OCI-LY7 (cell line): Measurements from ENCODE around the gene ZEB1. TPM values are rescaled to one million over a fixed set of nuclear protein-coding genes. Genes with fewer than 3 reads are reported as not detected.

Experiments
- BruUV-seq: library from RNA; stranded (reverse); fragments of 400-500 nt; replicated peaks from 2 replicates; lab custom pipeline; 2021; lab: Mats Ljungman, UMichigan
- CTCF ChIA-PET: fragments of 300-600 bp; sonication (Branson Sonifier 250); formaldehyde crosslinking; loops from one replicate; lab custom pipeline; 2022; ENCODE audit warnings: antibody characterized with exemption; ENCODE audit not compliant: unreplicated experiment; lab: Charles Lee
- POLR2A ChIA-PET: fragments of 300-600 bp; sonication (Branson Sonifier 250); formaldehyde crosslinking; loops from one replicate; lab custom pipeline; 2022; ENCODE audit warnings: antibody characterized with exemption; lab: Charles Lee
- DNase-seq: peaks from one replicate; pipeline ENCODE4 v3.0.0-alpha.2; 2015; ENCODE audit warnings: low spot score
- H2AFZ ChIP-seq: fragments of 200-600 bp; sonication (generic), shearing (Covaris generic); 2 replicates; pipeline ENCODE4 v1.6.1; 2014; ENCODE audit warnings: mild to moderate bottlenecking, antibody characterized with exemption, low read length, moderate library complexity
- H3K27ac ChIP-seq: fragments of 200-600 bp; sonication (generic); 2 replicates; pipeline ENCODE4 v1.5.1; 2014; ENCODE audit warnings: mixed run types, low read depth, mild to moderate bottlenecking, moderate library complexity, low read length, inconsistent platforms; ENCODE audit not compliant: poor library complexity, severe bottlenecking
- H3K36me3 ChIP-seq: fragments of 200-600 bp; sonication (generic); 2 replicates; pipeline ENCODE4 v1.6.1; 2014; ENCODE audit warnings: mild to moderate bottlenecking, antibody characterized with exemption, low read length, moderate library complexity, mixed read lengths; ENCODE audit not compliant: insufficient read depth
- H3K4me1 ChIP-seq: fragments of 200-600 bp; sonication (generic); 2 replicates; pipeline ENCODE4 v1.5.1; 2014; ENCODE audit warnings: mild to moderate bottlenecking, low read length; ENCODE audit not compliant: insufficient read depth, poor library complexity, severe bottlenecking
- H3K4me2 ChIP-seq: fragments of 200-600 bp; sonication (generic); 2 replicates; pipeline ENCODE4 v1.6.1; 2014; ENCODE audit warnings: mild to moderate bottlenecking, low read length
- H3K4me3 ChIP-seq: fragments of 200-600 bp; sonication (generic); 2 replicates; pipeline ENCODE4 v1.5.1; 2014; ENCODE audit warnings: mild to moderate bottlenecking, low read depth, low read length; ENCODE audit not compliant: poor library complexity, severe bottlenecking
- H3K79me2 ChIP-seq: fragments of 200-600 bp; sonication (generic); 2 replicates; pipeline ENCODE4 v1.6.1; 2016; ENCODE audit warnings: low read depth, mild to moderate bottlenecking, low read length, moderate library complexity, mixed read lengths; ENCODE audit not compliant: insufficient read depth
- H3K9me2 ChIP-seq: fragments of 200-600 bp; sonication (generic); 2 replicates; pipeline ENCODE4 v1.6.1; 2016; ENCODE audit warnings: mild to moderate bottlenecking, low read length, mixed read lengths; ENCODE audit not compliant: insufficient read depth
- H3K9me3 ChIP-seq: fragments of 200-600 bp; sonication (generic); 2 replicates; pipeline ENCODE4 v1.6.1; 2014; ENCODE audit warnings: mild to moderate bottlenecking, mixed run types, low read length, mixed read lengths
- H4K20me1 ChIP-seq: fragments of 200-600 bp; sonication (generic); 2 replicates; pipeline ENCODE4 v1.6.1; 2014; ENCODE audit warnings: mild to moderate bottlenecking, antibody characterized with exemption, low read length, moderate library complexity, mixed read lengths; ENCODE audit not compliant: insufficient read depth
- CTCF ChIP-seq: fragments of 200-600 bp; sonication (generic); conservative IDR thresholded peaks from 2 replicates; pipeline ENCODE4 v1.5.1; 2014; ENCODE audit warnings: mild to moderate bottlenecking, antibody characterized with exemption, low read length, moderate library complexity, mixed read lengths
- EZH2phosphoT487 ChIP-seq: fragments of 200-600 bp; sonication (generic); IDR thresholded peaks from 2 replicates; pipeline ENCODE4 v1.6.1; 2018; ENCODE audit warnings: low read depth, borderline replicate concordance, mild to moderate bottlenecking, mixed run types, antibody characterized with exemption, low read length, moderate library complexity, mixed read lengths
- intact Hi-C: fragments of 100-400 bp; cut with micrococcal nuclease; formaldehyde crosslinking; loops from one replicate; pipeline ENCODE4 v1.10.0; 2022; ENCODE audit not compliant: unreplicated experiment
- total RNA-seq, 2 experiments: library from RNA; depleted of rRNA in 1 of 2; stranded (reverse); fragments of >200 nt in 1 of 2; shearing (Covaris generic) in 1 of 2; gene quantifications; 2 replicates each; pipeline ENCODE4 v1.2.3, GENCODE V29; 2014 to 2022

ZEB1 gene
- total RNA-seq, 2 experiments from 2014 or later: 33.2 to 41.9 TPM

GRCh38 chr10:31397852-31398251, 78.8 kb downstream of the ZEB1 start:
- Histone ChIP-seq H3K36me3 (0 out of 2 replicates have a peak, but pooled peaks cover 6% of the 10 kb centered on the region), H3K9me3 (no peaks in the 10 kb centered on the region), H3K4me2 (no peak overlapping the region), H3K27ac (no peak overlapping the region), H4K20me1 (0 out of 2 replicates have a peak, but pooled peaks cover 3% of the 10 kb centered on the region), H3K9me2 (no peaks in the 10 kb centered on the region), H3K4me3 (no peak overlapping the region), H3K4me1 (no peaks in the 10 kb centered on the region), H2AFZ (no peak overlapping the region), H3K79me2 (peaks cover 5% of the 10 kb centered on the region; the same call in 1 of the 2 replicates)
- intact Hi-C loops: no loop called here
- ChIA-PET POLR2A (interaction anchor here (0.8 kb wide), 1 partner anchor 67 kb away, joined by 3 read pairs; no protein-coding TSS in a partner anchor), CTCF (no interaction called here)
- BruUV-seq: no TSS peak
- no peak for DNase-seq
- TF ChIP-seq CTCF (no peak), EZH2phosphoT487 (no peak)

- intact Hi-C loops: no loop called here
- H3K9me3 ChIP-seq: no peaks in the 10 kb centered on the region
- H3K27ac ChIP-seq: no peak overlapping the region
- no peak for TF ChIP-seq CTCF
- TF ChIP-seq EZH2phosphoT487: no peak
- 0 out of 2 replicates have a peak, but pooled peaks cover 2% of the 10 kb centered on the region for H3K36me3 ChIP-seq
- H2AFZ ChIP-seq: no peak overlapping the region
- CTCF ChIA-PET: no interaction called here
- H3K4me2 ChIP-seq: no peak overlapping the region
- POLR2A ChIA-PET: interaction anchor here (1.5 kb wide), 1 partner anchor 8 kb away, joined by 4 read pairs; no protein-coding TSS in a partner anchor
- DNase-seq: no peak
- H3K4me1 ChIP-seq: no peaks in the 10 kb centered on the region
- BruUV-seq: no TSS peak
- H3K4me3 ChIP-seq: no peak overlapping the region
- peaks cover 5% of the 10 kb centered on the region; the same call in 1 of the 2 replicates for H4K20me1 ChIP-seq
- peaks cover 9% of the 10 kb centered on the region; the same call in 1 of the 2 replicates for H3K79me2 ChIP-seq
- no peaks in the 10 kb centered on the region for H3K9me2 ChIP-seq
Observed at GRCh38 chr10:31399171-31399570, 80.2 kb downstream of the ZEB1 start.

GRCh38 chr10:31399631-31400030, 80.6 kb downstream of the ZEB1 start:
- DNase-seq: no peak
- H4K20me1 ChIP-seq: peaks cover 7% of the 10 kb centered on the region; the same call in 1 of the 2 replicates
- intact Hi-C loops: no loop called here
- H2AFZ ChIP-seq: no peak overlapping the region
- H3K4me3 ChIP-seq: no peak overlapping the region
- BruUV-seq: no TSS peak
- H3K27ac ChIP-seq: no peak overlapping the region
- 0 out of 2 replicates have a peak, but pooled peaks cover 2% of the 10 kb centered on the region for H3K36me3 ChIP-seq
- ChIA-PET POLR2A (interaction anchor here (0.7 to 1.5 kb wide), 3 partner anchors 9 to 21 kb away, joined by 3 to 4 read pairs (median 3); no protein-coding TSS in a partner anchor), CTCF (no interaction called here)
- H3K9me3 ChIP-seq: no peaks in the 10 kb centered on the region
- H3K79me2 ChIP-seq: peaks cover 10% of the 10 kb centered on the region; the same call in 1 of the 2 replicates
- TF ChIP-seq CTCF (no peak), EZH2phosphoT487 (no peak)
- H3K9me2 ChIP-seq: no peaks in the 10 kb centered on the region
- no peak overlapping the region for H3K4me2 ChIP-seq
- H3K4me1 ChIP-seq: no peaks in the 10 kb centered on the region
